NCI-H345 (cell line): ENCODE results near the gene NRTN.

ENCODE experiments used
- DNase-seq: peaks from one replicate; lab custom pipeline; 2025; lab: John Stamatoyannopoulos, UW

NRTN gene

GRCh38 chr19:5790559-5791520, 14.0 kb upstream of the NRTN start, which contains the start of gene DUS3L:
TSS of gene DUS3L (minus strand) at chr19:5791163. CDS start at chr19:5791141, 22 bp downstream.
- peak; percentile 99 for DNase-seq

- no peak for DNase-seq
Measured at GRCh38 chr19:5792224-5792623, 12.6 kb upstream of the NRTN start.

GRCh38 chr19:5793188-5793587, 11.7 kb upstream of the NRTN start:
- DNase-seq, result no peak

GRCh38 chr19:5795382-5795919, 9.4 kb upstream of the NRTN start:
- no peak for DNase-seq

- no peak for DNase-seq
Measured at GRCh38 chr19:5798244-5798643, 6.6 kb upstream of the NRTN start.

- DNase-seq, result no peak
Measured at GRCh38 chr19:5799247-5800241, 5.3 kb upstream of the NRTN start.

- no peak for DNase-seq
Measured at GRCh38 chr19:5800361-5801270, 4.3 kb upstream of the NRTN start.

- DNase-seq, result no peak
Measured at GRCh38 chr19:5801796-5802619, 2.9 kb upstream of the NRTN start.

- no peak for DNase-seq
Measured at GRCh38 chr19:5803441-5803751, 1.5 kb upstream of the NRTN start.

- DNase-seq, result peak; percentile 96
Measured at GRCh38 chr19:5803752-5804515, 933 bp upstream of the NRTN start.

GRCh38 chr19:5805462-5806132, 730 bp downstream of the NRTN start:
- peak; percentile 81 for DNase-seq

- no peak for DNase-seq
Measured at GRCh38 chr19:5806133-5806489, 1.2 kb downstream of the NRTN start.

GRCh38 chr19:5806905-5807304, 2.0 kb downstream of the NRTN start:
- DNase-seq, result no peak

GRCh38 chr19:5808120-5808816, 3.4 kb downstream of the NRTN start:
- no peak for DNase-seq

GRCh38 chr19:5809053-5809452, 4.2 kb downstream of the NRTN start:
- DNase-seq, result no peak

GRCh38 chr19:5809469-5809868, 4.6 kb downstream of the NRTN start:
- DNase-seq, result no peak

- no peak for DNase-seq
Measured at GRCh38 chr19:5811117-5811516, 6.2 kb downstream of the NRTN start.

- DNase-seq, result no peak
Measured at GRCh38 chr19:5814123-5814851, 9.4 kb downstream of the NRTN start.
